NCI-H1105 (cell line): ENCODE data around the gene CAMK1D.
"Not testable (repeated sequence)": the region's sequence is repeated elsewhere in the genome, so short reads cannot be mapped to it uniquely, and the experiment has no call there.

Source experiments
- DNase-seq: peaks from one replicate; lab custom pipeline; 2025; lab: John Stamatoyannopoulos, UW

Gene CAMK1D

DNA sequence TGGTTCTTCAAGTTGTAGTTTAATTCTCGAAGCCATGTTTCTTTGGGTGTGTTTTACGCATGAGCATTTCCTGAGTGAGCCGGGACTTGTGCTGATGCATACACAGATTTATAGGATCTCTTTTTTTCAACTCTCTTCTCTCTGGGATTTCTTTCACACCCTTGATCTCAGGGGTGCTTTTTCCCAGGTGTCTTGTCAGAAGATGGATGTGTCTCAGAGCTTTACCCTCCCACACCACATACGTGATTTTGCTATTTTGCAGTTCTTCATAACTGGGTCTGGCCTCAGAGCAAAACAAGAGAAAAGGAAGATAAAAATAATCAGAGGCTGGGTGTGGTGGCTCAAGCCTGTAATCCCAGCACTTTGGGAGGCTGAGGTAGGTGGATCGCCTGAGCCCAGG is 177.0 kb downstream of the CAMK1D start:
- DNase-seq = no peak

- DNase-seq = no peak
These were observed 180.6 kb downstream of the CAMK1D start for GRCh38 chr10:12529976-12530375.

GRCh38 chr10:12531305-12532220 is 182.2 kb downstream of the CAMK1D start:
- DNase-seq = no peak

DNA sequence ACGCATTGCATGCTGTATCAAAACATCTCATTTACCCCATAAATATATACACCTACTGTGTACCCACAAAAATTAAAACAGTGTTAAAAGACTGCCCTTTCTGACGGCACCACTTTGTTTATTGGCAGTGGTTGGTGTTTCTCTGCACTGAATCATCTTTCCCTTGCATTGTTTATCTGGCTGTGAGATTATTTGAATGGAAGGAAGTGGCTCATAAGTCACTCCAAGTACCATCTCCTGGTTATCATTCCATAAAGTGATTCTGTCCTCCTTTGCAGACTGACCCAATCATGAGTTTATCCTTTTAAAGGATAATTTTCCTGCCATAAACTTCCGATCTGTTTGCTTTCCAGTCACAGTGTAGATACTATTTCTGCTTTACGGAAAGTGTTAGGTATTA is 183.8 kb downstream of the CAMK1D start:
- DNase-seq = no peak

GRCh38 chr10:12533723-12534122 is 184.4 kb downstream of the CAMK1D start:
- no peak for DNase-seq

DNA sequence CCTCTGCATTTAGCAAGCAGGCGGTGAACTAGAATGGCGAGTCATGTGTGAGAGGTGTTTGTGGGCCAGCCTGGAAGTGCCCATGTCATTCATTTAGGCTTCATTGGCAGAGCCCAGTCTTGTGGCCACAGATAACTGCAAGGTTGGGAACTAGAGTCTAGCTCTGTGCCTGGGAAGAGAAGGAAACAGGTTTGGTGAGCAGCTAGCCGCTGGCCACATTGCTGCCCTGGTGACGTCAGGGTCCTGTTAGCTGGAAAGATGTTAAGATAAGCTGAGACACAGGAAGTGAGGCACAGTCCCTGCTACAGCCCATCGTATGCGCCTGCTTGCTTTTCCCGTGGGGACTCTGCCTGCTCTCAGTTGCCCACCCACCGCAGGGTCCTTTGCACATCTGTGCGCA is 185.5 kb downstream of the CAMK1D start:
- DNase-seq = no peak

GRCh38 chr10:12535656-12536055 is 186.3 kb downstream of the CAMK1D start:
- DNase-seq = no peak

DNA sequence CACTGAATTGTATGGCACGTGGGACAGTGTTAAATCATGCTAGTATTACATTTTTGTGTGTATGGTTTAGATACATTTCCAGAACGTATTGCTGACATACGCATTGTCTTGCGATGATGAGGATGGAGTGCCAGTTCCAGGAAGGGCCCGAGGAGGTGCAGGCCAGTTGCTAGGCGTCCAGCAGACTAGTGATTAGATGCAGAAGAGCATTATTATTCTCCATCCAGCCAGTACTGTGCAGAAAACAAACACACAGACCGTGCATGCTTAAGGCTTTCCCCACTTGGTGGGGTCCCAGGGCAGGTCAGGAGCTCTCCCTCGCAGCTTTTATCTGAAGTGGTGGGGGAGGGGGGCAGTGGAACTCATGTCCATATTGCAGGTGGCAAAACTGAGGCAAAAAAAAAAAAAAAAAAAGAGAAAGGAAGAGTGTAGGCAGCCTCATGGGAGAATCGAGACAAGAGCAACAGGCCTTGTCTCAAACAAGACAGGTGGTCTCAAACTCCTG is 189.2 kb downstream of the CAMK1D start:
- no peak for DNase-seq

DNA sequence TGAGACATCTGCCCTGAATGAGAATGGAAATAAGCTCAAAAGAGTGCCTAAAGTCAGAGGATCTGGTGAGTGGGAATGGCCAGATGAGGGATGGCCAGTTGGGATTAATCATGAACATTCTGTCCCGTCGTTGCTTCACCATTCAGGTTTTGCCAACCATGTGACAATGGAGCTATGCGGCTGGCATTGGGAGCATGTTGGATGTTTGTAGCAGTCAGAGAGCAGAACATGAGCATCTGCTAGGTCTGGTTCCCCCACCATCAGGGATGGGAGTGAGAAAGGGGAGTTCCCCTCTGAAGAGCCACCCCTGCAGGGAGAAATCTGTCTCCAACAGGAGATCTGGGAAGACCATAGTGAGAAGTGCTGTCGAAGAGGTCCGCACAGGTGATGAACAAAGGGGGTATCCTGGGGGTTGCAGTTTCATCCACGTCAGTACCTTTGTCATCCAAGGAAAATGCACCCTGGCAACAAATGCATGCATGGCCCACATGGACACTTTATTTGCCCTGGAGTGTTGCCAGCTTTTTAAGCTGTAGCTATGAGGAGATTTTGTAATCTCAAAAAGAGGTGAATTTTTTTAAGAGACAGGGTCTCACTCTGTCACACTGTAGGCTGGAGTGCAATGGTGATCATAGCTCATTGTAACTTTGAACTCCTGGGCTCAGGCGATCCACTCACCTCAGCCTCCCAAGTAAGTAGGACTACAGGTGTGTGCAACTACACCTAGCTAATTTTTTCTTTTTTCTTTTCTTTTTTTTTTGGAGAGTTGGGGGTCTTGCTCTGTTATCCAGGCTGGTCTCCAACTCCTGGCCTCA is 190.2 kb downstream of the CAMK1D start:
- DNase-seq = no peak

- no peak for DNase-seq
These were observed 191.0 kb downstream of the CAMK1D start for GRCh38 chr10:12540341-12540781.

GRCh38 chr10:12541446-12542067 is 192.2 kb downstream of the CAMK1D start:
- DNase-seq = no peak

GRCh38 chr10:12542133-12542670 is 192.9 kb downstream of the CAMK1D start:
- DNase-seq = no peak

- DNase-seq = no peak
These were observed 194.2 kb downstream of the CAMK1D start for GRCh38 chr10:12543589-12543988.

DNA sequence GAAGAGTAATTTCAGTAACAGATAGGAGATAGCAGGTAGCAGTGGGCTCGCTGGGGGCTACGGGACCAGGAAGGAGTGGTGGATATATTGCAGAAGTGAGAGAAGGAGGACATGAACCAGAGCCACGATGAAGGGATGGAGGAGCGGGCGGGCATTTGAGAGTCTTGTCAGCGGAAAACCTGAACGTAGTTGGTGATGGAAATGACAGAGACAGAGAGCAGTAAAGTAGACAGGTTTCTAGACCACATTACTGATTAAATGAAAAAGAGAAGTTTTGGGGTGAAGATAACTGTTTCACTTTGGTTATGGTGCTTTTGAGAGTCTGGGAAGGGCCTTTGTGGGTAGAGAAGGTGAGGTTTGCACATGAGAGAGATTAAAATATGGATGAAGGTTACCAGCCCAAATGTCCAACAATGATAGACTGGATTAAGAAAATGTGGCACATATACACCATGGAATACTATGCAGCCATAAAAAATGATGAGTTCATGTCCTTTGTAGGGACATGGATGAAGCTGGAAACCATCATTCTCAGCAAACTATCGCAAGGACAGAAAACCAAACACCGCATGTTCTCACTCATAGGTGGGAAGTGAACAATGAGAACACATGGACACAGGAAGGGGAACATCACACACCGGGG is 196.9 kb downstream of the CAMK1D start:
- not testable (repeated sequence) for DNase-seq

DNA sequence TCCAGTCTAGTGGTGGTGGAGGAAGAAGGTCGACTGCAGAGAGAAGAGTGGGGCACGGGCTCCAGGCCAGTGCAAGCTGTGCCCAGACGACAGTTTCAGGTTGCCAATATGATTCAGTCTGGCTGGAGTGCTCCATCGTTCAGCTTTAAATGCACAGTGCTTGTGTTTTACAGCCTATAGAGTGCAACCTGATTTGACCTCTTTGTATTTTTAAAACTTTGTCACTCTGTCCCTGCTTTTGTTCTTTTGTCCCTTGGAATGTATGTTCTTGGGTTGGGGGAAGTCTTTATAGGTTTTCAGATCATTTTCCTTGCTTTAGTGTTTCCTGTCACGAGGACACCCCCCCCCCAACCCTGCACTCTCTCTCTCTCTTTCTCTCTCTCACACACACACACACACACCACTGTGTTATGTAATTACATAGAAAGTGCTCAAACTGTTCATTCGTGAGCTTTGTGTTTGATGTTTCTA is 198.0 kb downstream of the CAMK1D start:
- DNase-seq = no peak

DNA sequence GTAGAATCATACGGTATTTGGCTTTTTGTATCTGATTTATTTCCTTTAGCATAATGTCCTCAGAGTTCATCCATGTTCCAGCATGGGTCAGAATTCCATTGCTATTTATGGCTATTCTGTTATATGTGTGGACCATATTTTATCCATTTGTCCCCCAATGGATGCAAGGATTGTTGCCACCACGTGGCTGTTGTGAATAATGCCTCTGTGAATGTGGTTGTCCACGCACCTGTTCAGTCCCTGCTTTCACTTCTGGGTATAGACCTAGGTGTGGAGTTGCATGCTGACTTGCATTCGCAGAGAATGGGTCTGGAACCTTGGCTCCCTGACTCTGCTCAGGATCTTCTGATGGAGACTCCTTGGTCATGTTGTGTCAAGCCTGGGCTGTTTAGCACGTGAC is 199.9 kb downstream of the CAMK1D start:
- no peak for DNase-seq

GRCh38 chr10:12550994-12551393 is 201.6 kb downstream of the CAMK1D start:
- no peak for DNase-seq

GRCh38 chr10:12556039-12556438 is 206.7 kb downstream of the CAMK1D start:
- no peak for DNase-seq

GRCh38 chr10:12559578-12560178 is 210.3 kb downstream of the CAMK1D start:
- no peak for DNase-seq

DNA sequence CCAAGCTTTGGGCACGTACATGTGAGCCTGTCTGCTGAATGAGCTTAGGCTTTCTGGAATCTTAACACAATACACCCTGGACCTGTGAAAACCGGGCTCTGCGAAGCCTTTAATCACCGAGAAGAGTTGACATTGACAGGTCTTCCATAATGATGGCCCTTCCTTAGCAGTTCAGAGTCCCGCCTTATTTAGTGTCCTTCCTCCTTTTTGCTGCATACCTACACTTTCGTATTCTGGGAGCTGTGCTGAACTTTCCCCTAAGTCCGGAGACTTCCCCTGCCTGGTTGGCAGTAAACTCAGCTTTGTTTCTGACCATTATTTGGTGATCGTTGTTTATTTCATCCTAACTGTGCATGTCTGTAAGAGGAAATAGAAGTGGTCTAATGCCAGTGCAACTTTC is 212.0 kb downstream of the CAMK1D start:
- no peak for DNase-seq

GRCh38 chr10:12561720-12562119 is 212.4 kb downstream of the CAMK1D start:
- no peak for DNase-seq
